ENCODE results near the gene RHBDL2. TPM values are rescaled to one million over a fixed set of nuclear protein-coding genes. Genes with fewer than 3 reads are reported as not detected.

The RHBDL2 gene
- total and polyA plus RNA-seq, 2 of the 13 experiments (the other 11 are each of a cell fraction or from before 2014, with no cell fraction given), result 3.3 to 5.4 TPM

DNA sequence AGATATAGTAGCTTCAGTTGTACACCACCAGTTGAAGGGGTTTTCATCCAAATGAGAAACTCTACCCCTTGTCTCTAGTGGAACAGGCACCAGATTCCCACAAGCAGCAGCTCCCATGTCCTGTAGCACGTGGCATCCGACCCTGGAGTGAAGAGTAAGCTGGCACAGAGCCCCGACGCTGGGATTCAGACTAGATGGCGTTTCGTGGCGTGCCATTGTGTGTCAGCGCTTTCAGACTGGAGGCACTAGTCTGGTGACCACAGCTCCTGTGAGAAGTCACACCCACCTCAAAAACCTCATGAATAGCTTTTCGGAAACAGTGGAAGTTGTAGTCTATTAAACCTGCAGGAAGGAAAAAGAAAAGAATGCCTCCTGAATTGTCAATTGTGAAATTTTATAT is 102.3 kb downstream of the RHBDL2 start:
- Histone ChIP-seq H2AFZ (ENCODE audit: low read length) (no peak overlapping the region), H3K36me3 (replicated peaks in 1 of 2; ENCODE audit: control insufficient read depth in 1 of 2, insufficient read depth in 2 of 2, low read length in 2 of 2) (peaks cover 8 to 40% of the 10 kb centered on the region in 2 experiments), H3K9ac (ENCODE audit: insufficient read depth, low read depth, low read length) (no peak overlapping the region), H3K79me2 (ENCODE audit: insufficient read depth, low read length) (no peaks in the 10 kb centered on the region), H3K4me3 (replicated peaks in 1 of 3; ENCODE audit: insufficient read depth in 1 of 3, low read depth in 2 of 3, low read length in 3 of 3) (no peak overlapping the region), H3K27me3 (ENCODE audit: control insufficient read depth in 1 of 2, insufficient read depth in 2 of 2, low read length in 2 of 2) (no peaks in the 10 kb centered on the region; a peak in 1 of 5 replicates), H4K20me1 (ENCODE audit: insufficient read depth, low read length) (no peaks in the 10 kb centered on the region), H3K9me3 (ENCODE audit: low read length) (no peaks in the 10 kb centered on the region), H3K4me2 (ENCODE audit: low read depth, low read length) (no peak overlapping the region), H3K4me1 (ENCODE audit: insufficient read depth, low read length) (no peaks in the 10 kb centered on the region), H3K27ac (ENCODE audit: extremely low read length, insufficient read depth, low read length) (no peak overlapping the region)
- WGBS (ENCODE audit: low lambda C conversion rate), result 97% methylated on average over 9 of the region's 9 CpGs
- no peak for TF ChIP-seq NR2F6 (IDR thresholded peaks at IDR 0.05)
- TF ChIP-seq NR2F6 (CRISPR knock-in tag; IDR thresholded peaks at IDR 0.05), result no peak
- TF ChIP-seq RARA (CRISPR knock-in tag; IDR thresholded peaks at IDR 0.05), result no peak
- TF ChIP-seq, protein P1, sequence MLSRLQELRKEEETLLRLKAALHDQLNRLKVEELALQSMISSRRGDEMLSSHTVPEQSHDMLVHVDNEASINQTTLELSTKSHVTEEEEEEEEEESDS (CRISPR knock-in tag; IDR thresholded peaks at IDR 0.05; ENCODE audit: borderline replicate concordance), result no peak
- no peak for TF ChIP-seq ZNF891 (CRISPR knock-in tag; IDR thresholded peaks at IDR 0.05)
- TF ChIP-seq ZNF33A (CRISPR knock-in tag; IDR thresholded peaks at IDR 0.05; ENCODE audit: borderline replicate concordance), result no peak
- TF ChIP-seq PAX8 (CRISPR knock-in tag; IDR thresholded peaks at IDR 0.05; ENCODE audit: borderline replicate concordance), result no peak
- no peak for TF ChIP-seq CHD2 (IDR thresholded peaks at IDR 0.05; ENCODE audit: low read depth, low read length)
- TF ChIP-seq, protein P2, sequence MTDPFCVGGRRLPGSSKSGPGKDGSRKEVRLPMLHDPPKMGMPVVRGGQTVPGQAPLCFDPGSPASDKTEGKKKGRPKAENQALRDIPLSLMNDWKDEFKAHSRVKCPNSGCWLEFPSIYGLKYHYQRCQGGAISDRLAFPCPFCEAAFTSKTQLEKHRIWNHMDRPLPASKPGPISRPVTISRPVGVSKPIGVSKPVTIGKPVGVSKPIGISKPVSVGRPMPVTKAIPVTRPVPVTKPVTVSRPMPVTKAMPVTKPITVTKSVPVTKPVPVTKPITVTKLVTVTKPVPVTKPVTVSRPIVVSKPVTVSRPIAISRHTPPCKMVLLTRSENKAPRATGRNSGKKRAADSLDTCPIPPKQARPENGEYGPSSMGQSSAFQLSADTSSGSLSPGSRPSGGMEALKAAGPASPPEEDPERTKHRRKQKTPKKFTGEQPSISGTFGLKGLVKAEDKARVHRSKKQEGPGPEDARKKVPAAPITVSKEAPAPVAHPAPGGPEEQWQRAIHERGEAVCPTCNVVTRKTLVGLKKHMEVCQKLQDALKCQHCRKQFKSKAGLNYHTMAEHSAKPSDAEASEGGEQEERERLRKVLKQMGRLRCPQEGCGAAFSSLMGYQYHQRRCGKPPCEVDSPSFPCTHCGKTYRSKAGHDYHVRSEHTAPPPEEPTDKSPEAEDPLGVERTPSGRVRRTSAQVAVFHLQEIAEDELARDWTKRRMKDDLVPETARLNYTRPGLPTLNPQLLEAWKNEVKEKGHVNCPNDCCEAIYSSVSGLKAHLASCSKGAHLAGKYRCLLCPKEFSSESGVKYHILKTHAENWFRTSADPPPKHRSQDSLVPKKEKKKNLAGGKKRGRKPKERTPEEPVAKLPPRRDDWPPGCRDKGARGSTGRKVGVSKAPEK (CRISPR knock-in tag; IDR thresholded peaks at IDR 0.05; ENCODE audit: borderline replicate concordance), result no peak
- TF ChIP-seq, protein P3, sequence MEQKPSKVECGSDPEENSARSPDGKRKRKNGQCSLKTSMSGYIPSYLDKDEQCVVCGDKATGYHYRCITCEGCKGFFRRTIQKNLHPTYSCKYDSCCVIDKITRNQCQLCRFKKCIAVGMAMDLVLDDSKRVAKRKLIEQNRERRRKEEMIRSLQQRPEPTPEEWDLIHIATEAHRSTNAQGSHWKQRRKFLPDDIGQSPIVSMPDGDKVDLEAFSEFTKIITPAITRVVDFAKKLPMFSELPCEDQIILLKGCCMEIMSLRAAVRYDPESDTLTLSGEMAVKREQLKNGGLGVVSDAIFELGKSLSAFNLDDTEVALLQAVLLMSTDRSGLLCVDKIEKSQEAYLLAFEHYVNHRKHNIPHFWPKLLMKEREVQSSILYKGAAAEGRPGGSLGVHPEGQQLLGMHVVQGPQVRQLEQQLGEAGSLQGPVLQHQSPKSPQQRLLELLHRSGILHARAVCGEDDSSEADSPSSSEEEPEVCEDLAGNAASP (CRISPR knock-in tag; IDR thresholded peaks at IDR 0.05; ENCODE audit: borderline replicate concordance), result no peak
- TF ChIP-seq, protein P4, sequence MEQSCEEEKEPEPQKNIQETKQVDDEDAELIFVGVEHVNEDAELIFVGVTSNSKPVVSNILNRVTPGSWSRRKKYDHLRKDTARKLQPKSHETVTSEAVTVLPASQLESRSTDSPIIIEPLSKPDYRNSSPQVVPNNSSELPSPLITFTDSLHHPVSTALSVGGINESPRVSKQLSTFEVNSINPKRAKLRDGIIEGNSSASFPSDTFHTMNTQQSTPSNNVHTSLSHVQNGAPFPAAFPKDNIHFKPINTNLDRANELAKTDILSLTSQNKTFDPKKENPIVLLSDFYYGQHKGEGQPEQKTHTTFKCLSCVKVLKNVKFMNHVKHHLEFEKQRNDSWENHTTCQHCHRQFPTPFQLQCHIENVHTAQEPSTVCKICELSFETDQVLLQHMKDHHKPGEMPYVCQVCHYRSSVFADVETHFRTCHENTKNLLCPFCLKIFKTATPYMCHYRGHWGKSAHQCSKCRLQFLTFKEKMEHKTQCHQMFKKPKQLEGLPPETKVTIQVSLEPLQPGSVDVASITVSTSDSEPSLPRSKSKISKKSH (CRISPR knock-in tag; IDR thresholded peaks at IDR 0.05; ENCODE audit: borderline replicate concordance), result no peak
- no peak for TF ChIP-seq CCAR2 (optimal IDR thresholded peaks at IDR 0.05; ENCODE audit: low read depth, low read length)
- TF ChIP-seq, protein P5, sequence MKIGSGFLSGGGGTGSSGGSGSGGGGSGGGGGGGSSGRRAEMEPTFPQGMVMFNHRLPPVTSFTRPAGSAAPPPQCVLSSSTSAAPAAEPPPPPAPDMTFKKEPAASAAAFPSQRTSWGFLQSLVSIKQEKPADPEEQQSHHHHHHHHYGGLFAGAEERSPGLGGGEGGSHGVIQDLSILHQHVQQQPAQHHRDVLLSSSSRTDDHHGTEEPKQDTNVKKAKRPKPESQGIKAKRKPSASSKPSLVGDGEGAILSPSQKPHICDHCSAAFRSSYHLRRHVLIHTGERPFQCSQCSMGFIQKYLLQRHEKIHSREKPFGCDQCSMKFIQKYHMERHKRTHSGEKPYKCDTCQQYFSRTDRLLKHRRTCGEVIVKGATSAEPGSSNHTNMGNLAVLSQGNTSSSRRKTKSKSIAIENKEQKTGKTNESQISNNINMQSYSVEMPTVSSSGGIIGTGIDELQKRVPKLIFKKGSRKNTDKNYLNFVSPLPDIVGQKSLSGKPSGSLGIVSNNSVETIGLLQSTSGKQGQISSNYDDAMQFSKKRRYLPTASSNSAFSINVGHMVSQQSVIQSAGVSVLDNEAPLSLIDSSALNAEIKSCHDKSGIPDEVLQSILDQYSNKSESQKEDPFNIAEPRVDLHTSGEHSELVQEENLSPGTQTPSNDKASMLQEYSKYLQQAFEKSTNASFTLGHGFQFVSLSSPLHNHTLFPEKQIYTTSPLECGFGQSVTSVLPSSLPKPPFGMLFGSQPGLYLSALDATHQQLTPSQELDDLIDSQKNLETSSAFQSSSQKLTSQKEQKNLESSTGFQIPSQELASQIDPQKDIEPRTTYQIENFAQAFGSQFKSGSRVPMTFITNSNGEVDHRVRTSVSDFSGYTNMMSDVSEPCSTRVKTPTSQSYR (CRISPR knock-in tag; IDR thresholded peaks at IDR 0.05; ENCODE audit: borderline replicate concordance), result no peak
- TF ChIP-seq FIP1L1 (IDR thresholded peaks at IDR 0.05; ENCODE audit: borderline replicate concordance, insufficient read depth, low read depth, low read length), result no peak
- no peak for TF ChIP-seq ZNF354B (CRISPR knock-in tag; IDR thresholded peaks at IDR 0.05)
- TF ChIP-seq SRF (IDR thresholded peaks at IDR 0.05; ENCODE audit: low read depth, low read length), result no peak
- in situ Hi-C loops (cut with HindIII; ENCODE audit: extremely low pct_ligation_motif_present, low pct_unique_long_range_greater_than_20kb), result no loop called here
- intact Hi-C loops (cut with micrococcal nuclease; ENCODE audit: unreplicated experiment), result loop anchor here (5.0 kb wide), 2 partner anchors 253 to 802 kb away; no protein-coding TSS in a partner anchor
- no TSS peak for BruUV-seq (replicated peaks)
- FAIRE-seq (no peak), ATAC-seq (no peak), DNase-seq (ENCODE audit: low spot score) (no peak)
- POLR2A ChIA-PET, result no interaction called here
- CTCF ChIA-PET (ENCODE audit: low intra/inter-chr PET ratio, low total read pairs), result no interaction called here
